Upper lobe of left lung (tissue), 6 donors: Measurements from ENCODE around the gene ATOH8. TPM values are rescaled to one million over a fixed set of nuclear protein-coding genes. Genes with fewer than 3 reads are reported as not detected.

Experiments used
- ATAC-seq, 2 donors: fragments of 200-7000 bp; cut with Tn5 transposase; one replicate each; pipeline ENCODE4 v1.9.1; 2022; ENCODE audit warnings: mild to moderate bottlenecking in 2 of 2, moderate library complexity in 2 of 2; ENCODE audit not compliant: low FRiP score in 2 of 2
- DNase-seq, 2 donors: peaks; one replicate each; pipeline ENCODE4 v3.0.0-alpha.2; 2019 to 2020
- H3K27ac ChIP-seq, 4 donors: fragments of 200-600 bp; sonication (generic); one replicate each; pipeline ENCODE4 v1.5.1; 2016 to 2019
- H3K27me3 ChIP-seq, 4 donors: fragments of 200-600 bp; sonication (generic); one replicate each; pipeline ENCODE4 v1.5.1; 2017 to 2019
- H3K36me3 ChIP-seq, 4 donors: fragments of 200-600 bp; sonication (generic); one replicate each; pipeline ENCODE4 v1.5.1; 2016 to 2019
- H3K4me1 ChIP-seq, 4 donors: fragments of 200-600 bp; sonication (generic); one replicate each; pipeline ENCODE4 v1.5.1; 2018 to 2019
- H3K4me3 ChIP-seq, 4 donors: fragments of 200-600 bp; sonication (generic); one replicate each; pipeline ENCODE4 v1.5.1; 2017 to 2019; ENCODE audit warnings: mild to moderate bottlenecking in 2 of 4, moderate library complexity in 1 of 4
- H3K9me3 ChIP-seq, 4 donors: fragments of 200-600 bp; sonication (generic); one replicate each; pipeline ENCODE4 v1.5.1; 2018 to 2019
- CTCF ChIP-seq, 6 experiments: fragments of 450-650 bp in 4 of 6; fragments of 200-600 bp in 2 of 6; sonication (generic) in 2 of 6; IDR thresholded peaks; one replicate each; pipeline ENCODE4 v1.5.1; 2016 to 2019; ENCODE audit warnings: antibody characterized with exemption in 6 of 6
- EP300 ChIP-seq, 4 donors: sonication (generic); formaldehyde crosslinking; IDR thresholded peaks; one replicate each; pipeline ENCODE4 v1.5.1; 2017; ENCODE audit warnings: antibody characterized with exemption in 4 of 4, control low read depth in 2 of 4
- POLR2A ChIP-seq, 4 donors: fragments of 450-650 bp; IDR thresholded peaks; one replicate each; pipeline ENCODE4 v1.5.1; 2016 to 2017; ENCODE audit warnings: antibody characterized with exemption in 4 of 4, mild to moderate bottlenecking in 2 of 4
- POLR2AphosphoS5 ChIP-seq, 2 donors: sonication (generic); formaldehyde crosslinking; IDR thresholded peaks; one replicate each; pipeline ENCODE4 v1.5.1; 2017; ENCODE audit warnings: antibody characterized with exemption in 2 of 2
- WGBS, 2 donors: methylation state at CpG; one replicate each; pipeline ENCODE4 v1.1.5; 2017 to 2018; 5-methylcytosine and 5-hydroxymethylcytosine counted together
- total RNA-seq, 6 donors: library from RNA; depleted of rRNA in 4 of 6; stranded (reverse); fragments of >200 nt in 4 of 6; gene quantifications; one replicate each; pipeline versions ENCODE4 v1.1.0 to v1.2.1, GENCODE V29; 2016 to 2021
- donor health status: DM: no; HTN: no; CAD: no; lungs with moderate emphysema.
- donor health status: DM: no; HTN: yes; CAD: no; lungs with severe emphysema.

ATOH8 gene
- total RNA-seq, 6 donors from 2014 or later, result 60.2 to 121 (median 85.1) TPM

DNA sequence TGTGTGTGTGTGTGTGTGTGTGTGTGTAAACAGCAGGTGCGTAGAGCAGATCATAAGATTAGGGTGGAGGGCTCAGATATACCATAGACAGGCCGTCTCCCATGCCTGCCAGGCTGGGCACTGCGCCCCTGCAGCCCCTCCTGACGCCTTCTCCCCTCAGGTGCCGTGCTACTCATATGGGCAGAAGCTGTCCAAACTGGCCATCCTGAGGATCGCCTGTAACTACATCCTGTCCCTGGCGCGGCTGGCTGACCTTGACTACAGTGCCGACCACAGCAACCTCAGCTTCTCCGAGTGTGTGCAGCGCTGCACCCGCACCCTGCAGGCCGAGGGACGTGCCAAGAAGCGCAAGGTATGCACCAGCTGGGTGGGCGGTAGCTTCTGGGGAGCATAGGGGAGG, 10.0 kb downstream of the ATOH8 start:
- H3K36me3 ChIP-seq, result peaks cover 0 to 68% (median 49%) of the 10 kb centered on the region in 4 donors
- DNase-seq (no peak), ATAC-seq (no peak)
- peaks cover 69 to 87% (median 77%) of the 10 kb centered on the region in 4 donors for H3K4me1 ChIP-seq
- H3K27me3 ChIP-seq, result no peaks in the 10 kb centered on the region
- H3K4me3 ChIP-seq, result no peak overlapping the region
- WGBS, 2 donors, result 78 to 86% methylated on average over 10 to 12 of the region's 16 CpGs
- no peak for TF ChIP-seq EP300 (IDR thresholded peaks at IDR 0.05)
- TF ChIP-seq CTCF (IDR thresholded peaks at IDR 0.05), result no peak
- TF ChIP-seq POLR2A (IDR thresholded peaks at IDR 0.05), result no peak
- TF ChIP-seq POLR2AphosphoS5 (IDR thresholded peaks at IDR 0.05), result no peak
- peak overlapping the region in 1 of 4 donors; percentile 73 for H3K27ac ChIP-seq
- no peaks in the 10 kb centered on the region for H3K9me3 ChIP-seq

DNA sequence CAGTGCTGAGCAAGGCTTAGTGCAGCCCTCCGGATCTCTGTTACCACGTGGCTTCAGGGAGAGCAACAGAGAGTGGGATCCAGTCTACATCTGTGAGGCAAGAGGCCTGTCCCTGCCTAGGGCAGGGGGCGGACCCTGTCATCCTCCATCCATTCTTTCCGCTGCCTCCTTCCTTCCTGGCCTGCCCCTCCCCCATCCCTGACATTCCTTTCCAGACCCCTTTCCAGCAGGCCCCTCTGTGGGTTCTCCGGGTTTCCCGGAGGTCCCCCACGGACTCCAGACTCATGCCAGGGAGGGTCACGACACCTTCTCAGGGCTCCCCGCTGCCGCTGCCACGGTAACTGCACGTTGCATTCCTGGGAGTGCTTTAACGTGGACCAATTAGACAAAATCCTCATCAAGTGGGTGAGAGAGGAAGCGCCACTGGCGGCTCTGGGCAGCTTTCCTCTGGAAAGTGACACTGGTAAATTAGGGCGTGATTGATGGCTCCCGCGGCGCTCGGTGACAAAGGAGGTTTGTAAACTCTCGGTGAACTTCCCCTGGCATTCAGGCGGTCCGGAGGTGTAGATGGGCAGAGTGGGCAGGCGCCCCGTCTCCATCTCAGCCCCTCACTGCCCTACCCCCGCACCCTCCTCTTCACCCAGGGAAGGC, 11.4 kb downstream of the ATOH8 start:
- no peaks in the 10 kb centered on the region for H3K9me3 ChIP-seq
- TF ChIP-seq CTCF (IDR thresholded peaks at IDR 0.05) (no peak), POLR2A (IDR thresholded peaks at IDR 0.05) (no peak)
- 35 to 44% methylated on average over 16 to 26 of the region's 26 CpGs for WGBS, 2 donors
- H3K36me3 ChIP-seq, result peaks cover 0 to 71% (median 54%) of the 10 kb centered on the region in 4 donors
- H3K27me3 ChIP-seq, result no peaks in the 10 kb centered on the region
- H3K27ac ChIP-seq, result peak overlapping the region in 1 of 4 donors; percentile 73
- H3K4me1 ChIP-seq, result peaks cover 70 to 87% (median 75%) of the 10 kb centered on the region in 4 donors
- DNase-seq (no peak), ATAC-seq (no peak)
- H3K4me3 ChIP-seq, result no peak overlapping the region

- ATAC-seq, result no peak
- Histone ChIP-seq H3K36me3 (peaks cover 0 to 77% (median 52%) of the 10 kb centered on the region in 4 donors), H3K27me3 (no peaks in the 10 kb centered on the region), H3K27ac (peak overlapping the region in 1 of 4 donors; percentile 73), H3K4me3 (no peak overlapping the region), H3K9me3 (no peaks in the 10 kb centered on the region), H3K4me1 (peaks cover 70 to 87% (median 75%) of the 10 kb centered on the region in 4 donors)
- TF ChIP-seq POLR2A (IDR thresholded peaks at IDR 0.05) (no peak), EP300 (IDR thresholded peaks at IDR 0.05) (no peak), POLR2AphosphoS5 (IDR thresholded peaks at IDR 0.05) (no peak), CTCF (IDR thresholded peaks at IDR 0.05) (no peak)
- 47 to 55% methylated on average over 6 to 7 of the region's 7 CpGs for WGBS, 2 donors
- DNase-seq, result no peak
Measured at GRCh38 chr2:85766229-85766628, 12.4 kb downstream of the ATOH8 start.

- H3K27me3 ChIP-seq, result no peaks in the 10 kb centered on the region
- H3K27ac ChIP-seq, result peak overlapping the region in 2 of 4 donors; percentile 49 to 79
- H3K4me3 ChIP-seq, result no peak overlapping the region
- peaks cover 0 to 83% (median 54%) of the 10 kb centered on the region in 4 donors for H3K36me3 ChIP-seq
- H3K9me3 ChIP-seq, result no peaks in the 10 kb centered on the region
- WGBS, 2 donors, result 89 to 94% methylated on average over 3 to 12 of the region's 12 CpGs
- DNase-seq (no peak), ATAC-seq (no peak)
- TF ChIP-seq CTCF (IDR thresholded peaks at IDR 0.05) (no peak), EP300 (IDR thresholded peaks at IDR 0.05) (no peak), POLR2AphosphoS5 (IDR thresholded peaks at IDR 0.05) (no peak), POLR2A (IDR thresholded peaks at IDR 0.05) (no peak)
- peaks cover 79 to 86% (median 83%) of the 10 kb centered on the region in 4 donors for H3K4me1 ChIP-seq
Measured at GRCh38 chr2:85767803-85768665, 14.2 kb downstream of the ATOH8 start.
